CD4-positive, alpha-beta T cell (primary cell): ENCODE results near the gene SUV39H1. TPM values are rescaled to one million over a fixed set of nuclear protein-coding genes. Genes with fewer than 3 reads are reported as not detected.
"Not testable (repeated sequence)": the region's sequence is repeated elsewhere in the genome, so short reads cannot be mapped to it uniquely, and the experiment has no call there.

ENCODE experiments used
- ATAC-seq: fragments of 200-7000 bp; cut with Tn5 transposase; one replicate; pipeline ENCODE4 v1.10.0; 2022; ENCODE audit warnings: mild to moderate bottlenecking; ENCODE audit not compliant: poor library complexity
- CTCF ChIA-PET: fragments of 350-600 bp; sonication (Branson Sonifier 250); formaldehyde crosslinking; loops from one replicate; lab custom pipeline; 2021; ENCODE audit warnings: antibody characterized with exemption, inconsistent platforms; lab: Charles Lee
- POLR2A ChIA-PET: fragments of 350-600 bp; sonication (Branson Sonifier 250); formaldehyde crosslinking; loops from one replicate; lab custom pipeline; 2021; ENCODE audit warnings: antibody characterized with exemption, inconsistent platforms; lab: Charles Lee
- DNase-seq, 14 experiments: peaks; one replicate each; pipeline ENCODE4 v3.0.0-alpha.2; 2013 to 2020; ENCODE audit warnings: mixed read lengths in 2 of 14
- H3K27ac ChIP-seq, 2 donors: one replicate each; pipeline versions ENCODE4 v1.5.1 to v1.7.0; 2013; ENCODE audit warnings: low read length in 2 of 2, low read depth in 1 of 2, mild to moderate bottlenecking in 1 of 2
- H3K27me3 ChIP-seq, 2 experiments: 1 replicate in 1 of 2; 2 replicates in 1 of 2; pipeline versions ENCODE4 v1.6.1 to v1.7.0; 2013; ENCODE audit warnings: low read length in 2 of 2, control low read depth in 1 of 2, mild to moderate bottlenecking in 1 of 2, moderate library complexity in 1 of 2; ENCODE audit not compliant: insufficient read depth in 2 of 2, control insufficient read depth in 1 of 2
- H3K36me3 ChIP-seq: one replicate; pipeline ENCODE4 v1.6.1; 2013; ENCODE audit warnings: low read length, control low read depth; ENCODE audit not compliant: insufficient read depth
- H3K4me1 ChIP-seq: one replicate; pipeline ENCODE4 v1.6.1; 2013; ENCODE audit warnings: low read length, control low read depth; ENCODE audit not compliant: insufficient read depth
- H3K4me3 ChIP-seq: one replicate; pipeline ENCODE4 v1.5.1; 2013; ENCODE audit warnings: mild to moderate bottlenecking, low read length, moderate library complexity
- H3K9me3 ChIP-seq, 2 experiments: 1 replicate in 1 of 2; 2 replicates in 1 of 2; pipeline versions ENCODE4 v1.6.1 to v1.7.0; 2013; ENCODE audit warnings: low read length in 2 of 2, mild to moderate bottlenecking in 2 of 2, control low read depth in 1 of 2, moderate library complexity in 1 of 2; ENCODE audit not compliant: control insufficient read depth in 1 of 2, insufficient read depth in 1 of 2
- H3K27ac Mint-ChIP-seq: one replicate; pipeline ENCODE4 v1.8.0; 2020; ENCODE audit warnings: mixed read lengths
- H3K27me3 Mint-ChIP-seq: one replicate; pipeline ENCODE4 v1.8.0; 2021; ENCODE audit warnings: mixed read lengths
- H3K36me3 Mint-ChIP-seq: one replicate; pipeline ENCODE4 v1.8.0; 2021; ENCODE audit warnings: low read depth, mixed read lengths
- H3K4me1 Mint-ChIP-seq: one replicate; pipeline ENCODE4 v1.8.0; 2021; ENCODE audit warnings: low read depth, mixed read lengths
- H3K4me3 Mint-ChIP-seq: one replicate; pipeline ENCODE4 v1.8.0; 2020; ENCODE audit warnings: mild to moderate bottlenecking, mixed read lengths
- H3K9me3 Mint-ChIP-seq: one replicate; pipeline ENCODE4 v1.8.0; 2020; ENCODE audit warnings: mixed read lengths
- CTCF ChIP-seq: fragments of 200-600 bp; IDR thresholded peaks from one replicate; pipeline ENCODE4 v1.8.0; 2022; ENCODE audit warnings: antibody characterized with exemption, mild to moderate bottlenecking
- intact Hi-C, 2 experiments: fragments of 100-400 bp; cut with DNase I in 1 of 2; cut with micrococcal nuclease in 1 of 2; formaldehyde crosslinking; loops; one replicate each; pipeline versions ENCODE4 v1.15.1 to v1.9.0; 2023 to 2025; cut with DNase I, micrococcal nuclease
- total RNA-seq, 174 experiments: library from RNA in 2 of 174; stranded (reverse) in 2 of 174; gene quantifications; one replicate each; pipeline ENCODE4 v1.2.3 and lab custom pipeline; 2021 to 2026

Gene SUV39H1
- total RNA-seq, 2 experiments from 2014 or later, result 7.7 to 8.4 TPM

- ATAC-seq, result not testable (repeated sequence)
Observed at GRCh38 chrX:48654746-48655145, 41.8 kb upstream of the SUV39H1 start.

DNA sequence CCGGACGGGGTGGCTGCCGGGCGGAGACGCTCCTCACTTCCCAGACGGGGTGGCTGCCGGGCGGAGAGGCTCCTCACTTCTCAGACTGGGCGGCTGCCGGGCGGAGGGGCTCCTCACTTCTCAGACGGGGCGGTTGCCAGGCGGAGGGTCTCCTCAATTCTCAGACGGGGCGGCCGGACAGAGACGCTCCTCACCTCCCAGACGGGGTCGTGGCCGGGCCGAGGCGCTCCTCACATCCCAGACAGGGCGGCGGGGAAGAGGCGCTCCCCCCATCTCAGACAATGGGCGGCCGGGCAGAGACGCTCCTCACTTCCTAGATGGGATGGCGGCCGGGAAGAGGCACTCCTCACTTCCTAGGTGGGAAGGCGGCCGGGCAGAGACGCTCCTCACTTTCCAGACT, 36.8 kb upstream of the SUV39H1 start:
- H3K4me3 Mint-ChIP-seq, intact Hi-C loops, H3K27me3 Mint-ChIP-seq: not testable (repeated sequence)

More at GRCh38 chrX:48654746-48655145, 41.8 kb upstream of the SUV39H1 start:
- H3K4me3 Mint-ChIP-seq, DNase-seq, H3K9me3 Mint-ChIP-seq, H3K4me1 ChIP-seq, POLR2A ChIA-PET, H3K4me1 Mint-ChIP-seq, H3K4me3 ChIP-seq, H3K27me3 ChIP-seq, CTCF ChIA-PET, H3K36me3 ChIP-seq, H3K9me3 ChIP-seq, H3K27me3 Mint-ChIP-seq, H3K27ac Mint-ChIP-seq, H3K36me3 Mint-ChIP-seq, H3K27ac ChIP-seq: not testable (repeated sequence)
- intact Hi-C loops, result loop anchor here in 1 of 2 experiments (5.0 kb wide), 1 partner anchor 153 kb away; no protein-coding TSS in a partner anchor

DNA sequence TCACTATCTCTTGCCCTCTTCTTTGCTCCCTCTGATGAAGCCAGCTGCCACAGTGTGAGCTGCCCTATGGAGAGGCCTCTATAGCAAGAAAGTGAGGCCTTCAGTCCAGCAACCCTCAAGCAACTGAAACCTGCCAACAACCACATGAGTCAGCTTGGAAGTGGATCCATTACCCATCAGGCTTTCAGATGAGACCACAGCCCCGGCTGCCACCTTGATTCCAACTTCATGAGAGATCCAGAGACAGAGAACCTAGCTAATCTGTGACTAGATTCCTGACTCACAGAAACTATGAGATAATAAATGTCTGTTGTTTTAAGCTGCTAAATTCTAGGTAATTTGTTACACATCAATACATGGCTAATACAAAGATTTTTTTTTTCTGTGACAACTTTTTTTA, 33.3 kb upstream of the SUV39H1 start:
- Mint-ChIP-seq H3K27ac (no peak overlapping the region), H3K4me1 (peaks cover 10% of the 10 kb centered on the region), H3K36me3 (no peaks in the 10 kb centered on the region), H3K9me3 (no peaks in the 10 kb centered on the region), H3K27me3 (no peaks in the 10 kb centered on the region), H3K4me3 (no peak overlapping the region)
- ChIA-PET POLR2A (no interaction called here), CTCF (no interaction called here)
- no peak for TF ChIP-seq CTCF
- H3K27me3 ChIP-seq, result no peaks in the 10 kb centered on the region
- peaks cover 5% of the 10 kb centered on the region for H3K4me1 ChIP-seq
- no peak overlapping the region for H3K4me3 ChIP-seq
- intact Hi-C loops, result no loop called here
- no peak for ATAC-seq
- no peak overlapping the region for H3K27ac ChIP-seq
- no peaks in the 10 kb centered on the region for H3K9me3 ChIP-seq
- DNase-seq, result no peak
- H3K36me3 ChIP-seq, result no peaks in the 10 kb centered on the region

More for the DNA sequence above, 36.8 kb upstream of the SUV39H1 start:
- H3K9me3 ChIP-seq, H3K9me3 Mint-ChIP-seq, H3K36me3 ChIP-seq, ATAC-seq, DNase-seq, CTCF ChIA-PET, H3K27ac ChIP-seq, H3K27me3 ChIP-seq, H3K4me3 ChIP-seq, H3K36me3 Mint-ChIP-seq, H3K27ac Mint-ChIP-seq, H3K4me1 ChIP-seq: not testable (repeated sequence)
- peaks cover 10% of the 10 kb centered on the region for H3K4me1 Mint-ChIP-seq
- POLR2A ChIA-PET, result interaction anchor here (0.7 kb wide), 1 partner anchor 386 kb away, joined by 4 read pairs; no protein-coding TSS in a partner anchor

DNA sequence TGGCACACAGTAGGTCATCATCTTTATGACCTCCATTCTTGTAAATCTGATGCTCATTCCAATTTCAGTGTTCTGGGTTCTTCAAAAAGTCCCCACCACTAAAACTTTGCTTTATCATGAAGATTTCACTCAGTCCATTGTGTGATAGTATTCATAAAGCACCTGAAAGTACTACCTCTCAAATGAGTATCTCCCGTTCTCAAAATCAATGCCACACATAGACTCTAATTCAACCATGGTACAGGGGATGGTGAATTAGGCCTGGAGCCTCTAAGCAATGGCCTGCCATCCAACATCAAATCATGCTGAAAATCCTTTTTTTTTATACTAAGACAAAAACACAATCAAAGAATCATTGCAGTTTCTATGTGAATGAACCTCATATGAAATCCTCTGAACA, 32.4 kb upstream of the SUV39H1 start:
- H3K4me3 Mint-ChIP-seq, result no peak overlapping the region
- H3K36me3 Mint-ChIP-seq, result no peaks in the 10 kb centered on the region
- ChIA-PET CTCF (no interaction called here), POLR2A (no interaction called here)
- H3K9me3 Mint-ChIP-seq, result no peaks in the 10 kb centered on the region
- peaks cover 5% of the 10 kb centered on the region for H3K4me1 ChIP-seq
- H3K36me3 ChIP-seq, result no peaks in the 10 kb centered on the region
- H3K4me3 ChIP-seq, result no peak overlapping the region
- TF ChIP-seq CTCF, result no peak
- H3K27me3 Mint-ChIP-seq, result no peaks in the 10 kb centered on the region
- H3K4me1 Mint-ChIP-seq, result peaks cover 10% of the 10 kb centered on the region
- no peaks in the 10 kb centered on the region for H3K27me3 ChIP-seq
- DNase-seq (no peak), ATAC-seq (no peak)
- H3K27ac ChIP-seq, result no peak overlapping the region
- no peaks in the 10 kb centered on the region for H3K9me3 ChIP-seq
- intact Hi-C loops, result no loop called here
- H3K27ac Mint-ChIP-seq, result no peak overlapping the region
